Gastroesophageal sphincter (tissue), 3 donors: ENCODE results near the gene POU2F1.

Experiments used
- POLR2A ChIP-seq, 2 donors: fragments of 450-650 bp; IDR thresholded peaks; one replicate each; pipeline ENCODE4 v1.6.1; 2017; ENCODE audit warnings: antibody characterized with exemption in 2 of 2, mild to moderate bottlenecking in 2 of 2, moderate library complexity in 1 of 2
- POLR2AphosphoS5 ChIP-seq: sonication (generic); formaldehyde crosslinking; IDR thresholded peaks from one replicate; pipeline ENCODE4 v1.6.1; 2017; ENCODE audit warnings: antibody characterized with exemption
- TF ChIP-seq, protein P1 (sequence below), 4 experiments: fragments of 200-600 bp in 2 of 4; fragments of 450-650 bp in 2 of 4; sonication (generic) in 1 of 4; IDR thresholded peaks; one replicate each; pipeline ENCODE4 v1.5.1; 2017 to 2019; ENCODE audit warnings: antibody characterized with exemption in 4 of 4, mild to moderate bottlenecking in 2 of 4, moderate library complexity in 2 of 4

DNA sequence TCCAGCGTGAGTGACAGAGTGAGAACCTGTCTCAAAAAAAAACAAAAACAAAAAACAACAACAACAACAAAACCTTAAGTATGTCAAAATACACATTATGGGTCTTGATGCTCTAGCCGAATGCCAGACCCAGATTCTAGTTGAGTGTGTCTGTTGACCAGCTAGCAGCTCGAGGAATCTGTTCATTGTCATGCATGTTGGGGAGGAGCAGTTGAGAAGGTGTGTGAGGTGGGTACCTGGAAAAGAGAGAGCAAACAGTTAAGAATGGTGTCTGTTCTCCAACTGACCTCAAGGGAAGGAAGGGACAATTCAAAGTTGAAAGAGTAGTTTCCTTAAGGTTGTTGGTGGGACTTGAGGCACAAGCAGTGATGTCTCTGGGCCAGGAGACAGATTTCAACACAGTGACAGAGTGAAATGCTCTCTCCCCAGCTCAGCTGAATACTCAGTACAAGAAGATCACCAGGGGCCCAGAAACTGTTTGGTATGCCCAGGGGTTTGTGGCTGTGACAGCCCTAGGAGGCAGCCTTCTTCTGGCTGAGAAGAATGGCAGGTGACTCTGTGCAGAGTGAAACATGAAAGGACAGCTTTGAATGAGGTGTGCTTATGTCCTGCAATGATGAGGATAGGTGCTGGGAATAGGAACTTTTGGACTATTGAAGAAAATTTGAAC is 14.4 kb upstream of the POU2F1 start:
- TF ChIP-seq, protein P1, sequence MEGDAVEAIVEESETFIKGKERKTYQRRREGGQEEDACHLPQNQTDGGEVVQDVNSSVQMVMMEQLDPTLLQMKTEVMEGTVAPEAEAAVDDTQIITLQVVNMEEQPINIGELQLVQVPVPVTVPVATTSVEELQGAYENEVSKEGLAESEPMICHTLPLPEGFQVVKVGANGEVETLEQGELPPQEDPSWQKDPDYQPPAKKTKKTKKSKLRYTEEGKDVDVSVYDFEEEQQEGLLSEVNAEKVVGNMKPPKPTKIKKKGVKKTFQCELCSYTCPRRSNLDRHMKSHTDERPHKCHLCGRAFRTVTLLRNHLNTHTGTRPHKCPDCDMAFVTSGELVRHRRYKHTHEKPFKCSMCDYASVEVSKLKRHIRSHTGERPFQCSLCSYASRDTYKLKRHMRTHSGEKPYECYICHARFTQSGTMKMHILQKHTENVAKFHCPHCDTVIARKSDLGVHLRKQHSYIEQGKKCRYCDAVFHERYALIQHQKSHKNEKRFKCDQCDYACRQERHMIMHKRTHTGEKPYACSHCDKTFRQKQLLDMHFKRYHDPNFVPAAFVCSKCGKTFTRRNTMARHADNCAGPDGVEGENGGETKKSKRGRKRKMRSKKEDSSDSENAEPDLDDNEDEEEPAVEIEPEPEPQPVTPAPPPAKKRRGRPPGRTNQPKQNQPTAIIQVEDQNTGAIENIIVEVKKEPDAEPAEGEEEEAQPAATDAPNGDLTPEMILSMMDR (IDR thresholded peaks at IDR 0.05), result no peak
- TF ChIP-seq POLR2AphosphoS5 (no peak), POLR2A (IDR thresholded peaks at IDR 0.05) (no peak)
